DOHH2 (cell line): ENCODE measurements around the gene SLC7A7.

Experiments
- CTCF ChIP-seq: fragments of 200-600 bp; sonication (generic); IDR thresholded peaks from one replicate; pipeline ENCODE4 v1.5.1; 2014; ENCODE audit warnings: antibody characterized with exemption, mild to moderate bottlenecking, low read depth, low read length; ENCODE audit not compliant: poor library complexity, severe bottlenecking
- EZH2phosphoT487 ChIP-seq: fragments of 200-600 bp; sonication (generic); IDR thresholded peaks from 2 replicates; pipeline ENCODE4 v1.6.1; 2017; ENCODE audit warnings: borderline replicate concordance, mild to moderate bottlenecking, antibody characterized with exemption, low read length, moderate library complexity, mixed read lengths

- TF ChIP-seq CTCF (no peak), EZH2phosphoT487 (no peak)
Observed at GRCh38 chr14:22844221-22845102, 29.2 kb upstream of the SLC7A7 start.
